DOHH2 (cell line): Measurements from ENCODE around the gene IFNA13.

Experiments used
- H3F3A ChIP-seq: fragments of 200-600 bp; sonication (generic), shearing (Covaris generic); 2 replicates; pipeline ENCODE4 v1.6.0; 2016; ENCODE audit warnings: antibody characterized with exemption, mild to moderate bottlenecking; ENCODE audit not compliant: control insufficient read depth, insufficient read depth
- H3K27ac ChIP-seq: fragments of 200-600 bp; sonication (generic); 2 replicates; pipeline ENCODE4 v1.5.1; 2014; ENCODE audit warnings: low read depth, mild to moderate bottlenecking, low read length, moderate library complexity
- H3K27me3 ChIP-seq: fragments of 200-600 bp; sonication (generic); 2 replicates; pipeline ENCODE4 v1.6.1; 2014; ENCODE audit warnings: mild to moderate bottlenecking, low read length, mixed read lengths; ENCODE audit not compliant: control insufficient read depth
- H3K36me3 ChIP-seq: fragments of 200-600 bp; sonication (generic); 2 replicates; pipeline ENCODE4 v1.6.1; 2014; ENCODE audit warnings: mild to moderate bottlenecking, low read length, moderate library complexity, mixed read lengths; ENCODE audit not compliant: control insufficient read depth
- H3K4me1 ChIP-seq: fragments of 200-600 bp; sonication (generic); 2 replicates; pipeline ENCODE4 v1.6.1; 2014; ENCODE audit warnings: mild to moderate bottlenecking, low read length, mixed read lengths; ENCODE audit not compliant: control insufficient read depth
- H3K4me2 ChIP-seq: fragments of 200-600 bp; sonication (generic); 2 replicates; pipeline ENCODE4 v1.6.0; 2014; ENCODE audit warnings: mild to moderate bottlenecking, low read length, moderate library complexity
- H3K4me3 ChIP-seq: fragments of 200-600 bp; sonication (generic); 2 replicates; pipeline ENCODE4 v1.5.1; 2014; ENCODE audit warnings: mild to moderate bottlenecking, low read length, mixed read lengths
- H3K79me2 ChIP-seq: fragments of 200-600 bp; sonication (generic); 2 replicates; pipeline ENCODE4 v1.6.1; 2014; ENCODE audit warnings: mild to moderate bottlenecking, low read length, mixed read lengths; ENCODE audit not compliant: control insufficient read depth
- H3K9me2 ChIP-seq: fragments of 200-600 bp; sonication (generic); replicated peaks from 2 replicates; pipeline ENCODE4 v1.6.1; 2014; ENCODE audit warnings: mild to moderate bottlenecking, low read length, mixed read lengths; ENCODE audit not compliant: control insufficient read depth
- H3K9me3 ChIP-seq: fragments of 200-600 bp; sonication (generic); 2 replicates; pipeline ENCODE4 v1.6.1; 2014; ENCODE audit warnings: antibody characterized with exemption, low read length, mixed read lengths; ENCODE audit not compliant: control insufficient read depth, insufficient read depth
- H4K20me1 ChIP-seq: fragments of 200-600 bp; sonication (generic); 2 replicates; pipeline ENCODE4 v1.6.0; 2014; ENCODE audit warnings: low read depth, mild to moderate bottlenecking, antibody characterized with exemption, low read length, moderate library complexity; ENCODE audit not compliant: control insufficient read depth, insufficient read depth
- EZH2phosphoT487 ChIP-seq: fragments of 200-600 bp; sonication (generic); IDR thresholded peaks from 2 replicates; pipeline ENCODE4 v1.6.1; 2017; ENCODE audit warnings: borderline replicate concordance, mild to moderate bottlenecking, antibody characterized with exemption, low read length, moderate library complexity, mixed read lengths
- TF ChIP-seq, protein P1 (sequence below): fragments of 200-600 bp; sonication (generic); IDR thresholded peaks from one replicate; pipeline ENCODE4 v1.5.1; 2014; ENCODE audit warnings: antibody characterized with exemption, mild to moderate bottlenecking, low read depth, low read length; ENCODE audit not compliant: poor library complexity, severe bottlenecking

Gene IFNA13

DNA sequence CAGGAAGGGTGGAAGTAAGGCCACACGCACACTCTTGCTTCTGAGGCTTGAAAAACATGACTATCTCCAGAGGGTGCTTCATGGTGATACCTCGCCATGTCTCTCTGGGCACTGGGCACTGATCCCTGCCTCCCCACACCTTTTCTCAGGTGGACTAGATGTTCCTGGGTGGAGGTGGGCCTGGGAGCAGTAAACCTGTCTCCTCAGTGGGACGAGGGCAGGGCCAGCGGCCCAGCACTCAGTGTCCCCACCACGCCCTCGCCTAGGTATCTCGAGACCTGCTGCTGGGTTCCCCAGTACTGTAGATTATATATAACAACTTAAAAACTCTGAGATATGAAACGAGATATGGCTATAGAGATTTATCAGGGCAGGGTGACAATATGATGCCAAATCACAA, 5.6 kb downstream of the IFNA13 start:
- H4K20me1 ChIP-seq: no peaks in the 10 kb centered on the region
- H3K9me3 ChIP-seq: no peaks in the 10 kb centered on the region
- no peak overlapping the region for H3K4me3 ChIP-seq
- H3K4me2 ChIP-seq: no peak overlapping the region
- no peak for TF ChIP-seq EZH2phosphoT487
- H3K4me1 ChIP-seq: no peaks in the 10 kb centered on the region
- H3K9me2 ChIP-seq: no peaks in the 10 kb centered on the region
- H3F3A ChIP-seq: no peaks in the 10 kb centered on the region
- H3K36me3 ChIP-seq: no peaks in the 10 kb centered on the region
- H3K27ac ChIP-seq: no peak overlapping the region
- no peaks in the 10 kb centered on the region for H3K79me2 ChIP-seq
- peaks cover 13% of the 10 kb centered on the region for H3K27me3 ChIP-seq

DNA sequence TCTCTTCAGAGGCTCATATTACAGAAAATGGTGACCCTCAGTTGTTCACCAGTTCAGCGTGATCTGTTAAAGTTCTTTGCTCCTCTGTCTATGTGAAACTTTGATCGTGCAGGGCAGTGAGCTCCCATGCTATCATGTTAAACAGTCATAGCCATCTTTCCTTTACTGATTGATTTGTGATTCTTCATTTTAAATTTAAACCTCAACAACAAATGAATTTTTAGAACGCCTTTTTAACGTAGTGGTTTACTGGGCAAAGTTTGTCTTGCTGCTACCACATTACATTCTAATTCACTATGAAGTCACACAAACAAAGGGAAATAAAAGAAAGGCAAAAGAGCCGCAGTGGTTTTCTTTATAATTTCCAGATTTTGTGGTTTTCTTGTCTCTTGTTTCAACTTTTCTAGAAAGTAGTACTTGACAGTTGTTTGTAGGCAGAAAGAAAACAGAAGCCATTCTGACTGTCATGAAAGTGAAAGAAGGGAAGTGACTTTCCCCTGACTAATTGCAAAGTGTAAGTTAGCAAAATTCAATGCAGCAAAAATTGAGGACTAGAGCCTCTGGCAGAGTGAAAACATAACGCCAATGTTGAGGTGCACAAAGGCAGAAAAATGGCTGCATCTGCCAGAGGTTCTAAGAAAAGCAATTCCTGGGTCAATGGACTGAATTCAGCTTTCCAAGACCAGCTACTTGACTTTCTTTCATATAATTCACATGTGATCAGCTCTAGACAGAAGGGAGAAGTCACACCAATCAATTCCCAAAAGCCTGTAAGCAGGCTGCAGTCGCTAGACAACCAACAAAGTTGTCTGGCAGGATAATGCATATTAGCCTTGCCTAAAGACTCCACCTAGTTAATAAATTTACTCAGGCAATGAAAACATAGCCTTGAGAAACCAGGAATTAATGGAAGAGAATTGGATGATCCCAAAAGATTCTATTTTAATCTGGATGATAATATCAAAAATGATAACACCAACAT, 10.1 kb downstream of the IFNA13 start:
- H3K27ac ChIP-seq: no peak overlapping the region
- no peak overlapping the region for H3K4me2 ChIP-seq
- H4K20me1 ChIP-seq: no peaks in the 10 kb centered on the region
- peaks cover 11% of the 10 kb centered on the region for H3K27me3 ChIP-seq
- no peak for TF ChIP-seq EZH2phosphoT487
- TF ChIP-seq, protein P1, sequence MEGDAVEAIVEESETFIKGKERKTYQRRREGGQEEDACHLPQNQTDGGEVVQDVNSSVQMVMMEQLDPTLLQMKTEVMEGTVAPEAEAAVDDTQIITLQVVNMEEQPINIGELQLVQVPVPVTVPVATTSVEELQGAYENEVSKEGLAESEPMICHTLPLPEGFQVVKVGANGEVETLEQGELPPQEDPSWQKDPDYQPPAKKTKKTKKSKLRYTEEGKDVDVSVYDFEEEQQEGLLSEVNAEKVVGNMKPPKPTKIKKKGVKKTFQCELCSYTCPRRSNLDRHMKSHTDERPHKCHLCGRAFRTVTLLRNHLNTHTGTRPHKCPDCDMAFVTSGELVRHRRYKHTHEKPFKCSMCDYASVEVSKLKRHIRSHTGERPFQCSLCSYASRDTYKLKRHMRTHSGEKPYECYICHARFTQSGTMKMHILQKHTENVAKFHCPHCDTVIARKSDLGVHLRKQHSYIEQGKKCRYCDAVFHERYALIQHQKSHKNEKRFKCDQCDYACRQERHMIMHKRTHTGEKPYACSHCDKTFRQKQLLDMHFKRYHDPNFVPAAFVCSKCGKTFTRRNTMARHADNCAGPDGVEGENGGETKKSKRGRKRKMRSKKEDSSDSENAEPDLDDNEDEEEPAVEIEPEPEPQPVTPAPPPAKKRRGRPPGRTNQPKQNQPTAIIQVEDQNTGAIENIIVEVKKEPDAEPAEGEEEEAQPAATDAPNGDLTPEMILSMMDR: no peak
- H3K4me3 ChIP-seq: no peak overlapping the region
- no peaks in the 10 kb centered on the region for H3K79me2 ChIP-seq
- no peaks in the 10 kb centered on the region for H3K9me3 ChIP-seq
- H3K9me2 ChIP-seq: no peaks in the 10 kb centered on the region
- no peaks in the 10 kb centered on the region for H3K36me3 ChIP-seq
- no peaks in the 10 kb centered on the region for H3K4me1 ChIP-seq
- H3F3A ChIP-seq: no peaks in the 10 kb centered on the region

DNA sequence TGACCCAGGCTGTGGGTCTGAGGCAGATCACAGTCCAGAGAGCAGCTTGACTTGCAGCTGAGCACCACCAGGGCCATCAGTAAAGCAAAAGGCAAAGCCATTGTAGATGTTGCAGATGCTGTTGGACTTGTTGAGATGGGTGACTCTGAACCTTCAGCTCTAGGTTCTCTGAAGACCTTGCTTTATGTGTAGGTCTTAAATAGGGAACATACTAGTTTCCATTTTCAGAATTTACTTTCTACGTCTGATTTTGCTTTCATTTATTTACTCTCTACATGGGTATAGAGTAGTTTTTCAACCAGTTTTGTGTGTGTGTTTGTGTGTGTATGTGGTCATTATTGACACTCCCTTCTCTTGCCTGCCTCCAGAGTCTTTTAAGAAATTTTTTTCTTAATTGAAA, 17.1 kb downstream of the IFNA13 start, which contains the start of gene IFNA6:
Gene IFNA6 (minus strand): TSS at position 101 of the 400 bp plus-strand sequence. CDS start 0 bp downstream, at position 101.
- no peak within 1 kb of the TSS for H3K27ac ChIP-seq
- H3K27me3 ChIP-seq: peaks cover 19% of the 10 kb centered on the region
- H3K79me2 ChIP-seq: no peaks in the 10 kb centered on the region
- no peaks in the 10 kb centered on the region for H3K36me3 ChIP-seq
- no peak within 1 kb of the TSS for H3K4me3 ChIP-seq
- no peaks in the 10 kb centered on the region for H3K4me1 ChIP-seq
- H3F3A ChIP-seq: no peaks in the 10 kb centered on the region
- no peaks in the 10 kb centered on the region for H4K20me1 ChIP-seq
- no peaks in the 10 kb centered on the region for H3K9me2 ChIP-seq
- TF ChIP-seq EZH2phosphoT487: no peak
- TF ChIP-seq, protein P1: no peak
- no peaks in the 10 kb centered on the region for H3K9me3 ChIP-seq
- no peak within 1 kb of the TSS for H3K4me2 ChIP-seq

DNA sequence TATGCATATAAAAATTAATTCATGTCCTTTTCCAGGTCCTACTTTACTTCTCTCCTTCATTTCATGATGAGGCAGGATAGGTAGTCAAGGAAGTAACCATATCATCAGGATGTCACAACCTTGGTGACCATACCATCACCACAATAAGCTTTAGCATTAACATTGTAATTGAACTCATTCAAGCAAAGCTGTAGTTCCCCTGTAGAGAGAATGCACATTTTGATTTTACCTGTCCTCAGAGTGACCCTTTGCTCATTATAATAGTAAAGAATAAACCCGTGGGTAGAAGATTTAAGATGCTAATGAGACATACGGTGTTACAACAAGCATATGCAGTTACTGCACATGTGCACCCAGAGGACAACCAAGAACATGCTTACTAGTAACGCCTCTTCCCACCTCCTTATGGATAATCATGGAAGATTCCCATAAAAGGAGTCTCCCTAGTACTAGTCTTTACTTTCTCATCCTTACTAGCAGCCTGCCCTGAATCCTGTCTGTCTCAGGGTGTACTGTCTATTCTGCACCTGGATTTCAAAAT, 19.4 kb downstream of the IFNA13 start:
- no peak overlapping the region for H3K27ac ChIP-seq
- H3F3A ChIP-seq: no peaks in the 10 kb centered on the region
- H3K4me1 ChIP-seq: no peaks in the 10 kb centered on the region
- no peak for TF ChIP-seq EZH2phosphoT487
- TF ChIP-seq, protein P1: no peak
- H3K9me3 ChIP-seq: no peaks in the 10 kb centered on the region
- no peak overlapping the region for H3K4me3 ChIP-seq
- no peak overlapping the region for H3K4me2 ChIP-seq
- no peaks in the 10 kb centered on the region for H3K9me2 ChIP-seq
- no peaks in the 10 kb centered on the region for H3K79me2 ChIP-seq
- no peaks in the 10 kb centered on the region for H3K36me3 ChIP-seq
- no peaks in the 10 kb centered on the region for H4K20me1 ChIP-seq
- peaks cover 17% of the 10 kb centered on the region for H3K27me3 ChIP-seq
